ENCODE measurements around the gene GTPBP10. TPM values are rescaled to one million over a fixed set of nuclear protein-coding genes. Genes with fewer than 3 reads are reported as not detected.
A peak's percentile ranks its signal among the peaks of the same experiment; 100 is the strongest.

Gene GTPBP10
- total and polyA plus RNA-seq, 5 donors from 2014 or later: 27.2 to 49.1 (median 37.3) TPM

DNA sequence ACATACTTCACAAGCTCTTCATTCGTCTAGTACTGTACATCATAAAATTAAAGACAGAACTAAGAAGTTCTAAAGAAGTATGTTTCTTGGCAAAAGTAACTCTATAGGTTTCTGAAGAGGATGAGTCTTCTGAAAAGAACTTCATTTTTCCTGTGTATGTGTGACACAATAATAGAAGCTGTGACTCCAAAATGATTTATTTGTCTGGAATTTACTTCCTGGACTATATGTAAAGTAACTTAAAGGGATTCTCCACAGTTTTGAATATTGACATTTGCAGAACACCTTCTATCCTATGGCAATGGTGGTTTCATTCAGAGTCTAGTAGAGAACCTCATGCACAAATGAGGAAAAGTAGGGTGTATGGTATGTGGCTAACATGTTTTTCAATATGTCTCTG is 36.9 kb downstream of the GTPBP10 start:
- H3K4me3 Mint-ChIP-seq: no peak overlapping the region
- peaks cover 0 to 9% (median 3%) of the 10 kb centered on the region in 4 donors for H3K4me1 Mint-ChIP-seq
- no peak for ATAC-seq (ENCODE audit: low read depth in 2 of 2)
- no peaks in the 10 kb centered on the region for H3K27me3 Mint-ChIP-seq
- peaks cover 60% of the 10 kb centered on the region for H3K36me3 Mint-ChIP-seq
- no peaks in the 10 kb centered on the region for H3K9me3 Mint-ChIP-seq
- H3K27ac Mint-ChIP-seq: no peak overlapping the region
- DNase-seq: no peak
- Histone ChIP-seq H3K4me1 (ENCODE audit: control insufficient read depth, insufficient read depth, low read length, poor library complexity, severe bottlenecking) (no peaks in the 10 kb centered on the region), H3K27me3 (ENCODE audit: control insufficient read depth, insufficient read depth, low read length) (no peaks in the 10 kb centered on the region), H3K27ac (ENCODE audit: insufficient read depth, low read length, poor library complexity, severe bottlenecking) (no peak overlapping the region), H3K9me3 (ENCODE audit: control insufficient read depth in 2 of 2, low read length in 2 of 2) (no peaks in the 10 kb centered on the region), H3K36me3 (ENCODE audit: control insufficient read depth, insufficient read depth, low read length) (peaks cover 83% of the 10 kb centered on the region), H3K4me3 (ENCODE audit: low read depth, low read length) (no peak overlapping the region)

DNA sequence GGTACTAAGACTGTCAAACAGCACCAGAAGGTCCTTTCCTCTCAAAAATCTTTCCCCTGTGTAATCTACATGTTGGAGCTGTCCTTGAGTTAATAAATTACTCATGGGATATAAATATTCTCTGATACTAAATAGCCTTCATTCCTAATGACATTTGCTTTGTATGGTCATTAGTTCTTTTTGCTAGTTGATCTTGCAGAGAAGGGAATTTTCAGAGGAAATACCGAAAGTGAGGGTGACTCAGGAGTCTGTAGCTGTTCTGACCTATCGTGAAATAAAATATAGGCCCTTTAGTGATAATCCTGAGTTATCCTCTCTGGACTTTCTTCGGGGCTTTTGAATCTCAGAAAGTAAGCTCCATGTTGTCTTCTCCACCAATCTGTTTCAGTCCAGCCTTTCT is 37.3 kb downstream of the GTPBP10 start:
- DNase-seq (no peak), ATAC-seq (ENCODE audit: low read depth in 2 of 2) (no peak)
- Histone ChIP-seq H3K4me3 (ENCODE audit: low read depth, low read length) (no peak overlapping the region), H3K27ac (ENCODE audit: insufficient read depth, low read length, poor library complexity, severe bottlenecking) (no peak overlapping the region), H3K4me1 (ENCODE audit: control insufficient read depth, insufficient read depth, low read length, poor library complexity, severe bottlenecking) (no peaks in the 10 kb centered on the region), H3K27me3 (ENCODE audit: control insufficient read depth, insufficient read depth, low read length) (no peaks in the 10 kb centered on the region), H3K36me3 (ENCODE audit: control insufficient read depth, insufficient read depth, low read length) (peaks cover 79% of the 10 kb centered on the region), H3K9me3 (ENCODE audit: control insufficient read depth in 2 of 2, low read length in 2 of 2) (no peaks in the 10 kb centered on the region)
- H3K36me3 Mint-ChIP-seq: peaks cover 56% of the 10 kb centered on the region
- H3K4me1 Mint-ChIP-seq: peaks cover 0 to 9% (median 3%) of the 10 kb centered on the region in 4 donors
- no peak overlapping the region for H3K4me3 Mint-ChIP-seq
- H3K27me3 Mint-ChIP-seq: no peaks in the 10 kb centered on the region
- H3K9me3 Mint-ChIP-seq: no peaks in the 10 kb centered on the region
- H3K27ac Mint-ChIP-seq: no peak overlapping the region

DNA sequence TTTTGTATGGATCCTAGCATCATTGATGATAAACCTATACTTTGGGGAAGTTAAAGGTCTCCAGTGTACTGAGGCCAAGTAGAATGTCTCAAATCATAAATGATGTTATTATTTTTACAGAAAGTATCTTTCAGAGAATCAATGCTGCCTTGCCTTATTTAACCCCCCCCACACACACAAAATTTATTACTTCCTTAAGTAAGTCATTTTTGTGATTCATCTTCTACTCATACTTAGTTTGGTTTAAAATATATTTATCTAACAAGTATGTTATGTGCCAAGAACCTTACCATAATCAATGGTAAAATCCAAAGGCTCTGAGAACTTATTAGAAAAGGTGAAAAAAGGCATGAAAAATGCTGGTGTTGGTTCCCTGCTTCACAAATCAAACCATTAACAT is 37.9 kb downstream of the GTPBP10 start:
- no peak overlapping the region for H3K27ac Mint-ChIP-seq
- Histone ChIP-seq H3K36me3 (ENCODE audit: control insufficient read depth, insufficient read depth, low read length) (peaks cover 73% of the 10 kb centered on the region), H3K4me3 (ENCODE audit: low read depth, low read length) (no peak overlapping the region), H3K9me3 (ENCODE audit: control insufficient read depth in 2 of 2, low read length in 2 of 2) (no peaks in the 10 kb centered on the region), H3K27me3 (ENCODE audit: control insufficient read depth, insufficient read depth, low read length) (no peaks in the 10 kb centered on the region), H3K4me1 (ENCODE audit: control insufficient read depth, insufficient read depth, low read length, poor library complexity, severe bottlenecking) (no peaks in the 10 kb centered on the region), H3K27ac (ENCODE audit: insufficient read depth, low read length, poor library complexity, severe bottlenecking) (no peak overlapping the region)
- no peaks in the 10 kb centered on the region for H3K9me3 Mint-ChIP-seq
- ATAC-seq (ENCODE audit: low read depth in 2 of 2): no peak
- peaks cover 51% of the 10 kb centered on the region for H3K36me3 Mint-ChIP-seq
- peaks cover 0 to 3% (median 3%) of the 10 kb centered on the region in 4 donors for H3K4me1 Mint-ChIP-seq
- DNase-seq: no peak
- H3K27me3 Mint-ChIP-seq: no peaks in the 10 kb centered on the region
- no peak overlapping the region for H3K4me3 Mint-ChIP-seq

DNA sequence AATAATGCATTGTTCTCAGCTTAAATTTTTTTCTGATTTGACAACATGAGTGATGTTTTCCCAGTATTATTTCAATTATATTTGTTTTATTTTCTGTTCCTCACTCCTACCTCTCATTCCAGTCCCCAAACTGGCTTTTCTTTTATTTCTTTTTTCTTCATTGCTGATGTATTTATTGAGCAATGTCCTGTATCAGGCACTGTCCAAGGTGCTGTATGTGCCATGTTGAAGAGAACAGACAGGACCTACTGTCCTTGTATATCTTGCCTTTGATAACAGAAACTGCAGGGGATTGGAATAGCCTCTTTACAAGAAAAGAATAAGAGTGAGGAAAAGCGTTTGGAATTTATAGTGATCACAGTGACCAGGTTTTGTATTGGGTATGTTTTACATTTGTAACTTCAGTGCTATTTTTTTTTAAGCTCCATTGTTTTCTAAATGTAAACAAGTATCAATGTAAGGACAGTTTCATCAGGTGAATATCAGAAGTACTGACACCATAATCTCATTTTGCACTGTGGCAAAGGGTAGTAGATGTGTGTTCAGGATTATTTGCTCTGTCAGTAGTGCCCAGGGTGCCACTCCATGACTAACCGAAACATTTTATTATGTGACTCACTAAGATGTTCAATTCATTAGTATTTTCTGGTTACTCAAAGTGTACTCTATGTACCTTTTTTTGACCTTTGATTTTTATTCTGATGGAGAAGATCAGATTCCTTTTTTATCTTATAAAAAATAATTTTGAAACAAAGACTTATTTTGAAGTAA is 41.1 kb downstream of the GTPBP10 start:
- Mint-ChIP-seq H3K27me3 (no peaks in the 10 kb centered on the region), H3K27ac (no peak overlapping the region), H3K4me1 (no peaks in the 10 kb centered on the region), H3K36me3 (peaks cover 31% of the 10 kb centered on the region), H3K9me3 (peaks cover 0 to 3% (median 0%) of the 10 kb centered on the region in 7 donors), H3K4me3 (no peak overlapping the region)
- Histone ChIP-seq H3K9me3 (ENCODE audit: control insufficient read depth in 2 of 2, low read length in 2 of 2) (no peaks in the 10 kb centered on the region), H3K4me3 (ENCODE audit: low read depth, low read length) (no peak overlapping the region), H3K4me1 (ENCODE audit: control insufficient read depth, insufficient read depth, low read length, poor library complexity, severe bottlenecking) (no peaks in the 10 kb centered on the region), H3K36me3 (ENCODE audit: control insufficient read depth, insufficient read depth, low read length) (peaks cover 45% of the 10 kb centered on the region), H3K27me3 (ENCODE audit: control insufficient read depth, insufficient read depth, low read length) (no peaks in the 10 kb centered on the region), H3K27ac (ENCODE audit: insufficient read depth, low read length, poor library complexity, severe bottlenecking) (no peak overlapping the region)
- ATAC-seq (ENCODE audit: low read depth in 2 of 2) (no peak), DNase-seq (no peak)

DNA sequence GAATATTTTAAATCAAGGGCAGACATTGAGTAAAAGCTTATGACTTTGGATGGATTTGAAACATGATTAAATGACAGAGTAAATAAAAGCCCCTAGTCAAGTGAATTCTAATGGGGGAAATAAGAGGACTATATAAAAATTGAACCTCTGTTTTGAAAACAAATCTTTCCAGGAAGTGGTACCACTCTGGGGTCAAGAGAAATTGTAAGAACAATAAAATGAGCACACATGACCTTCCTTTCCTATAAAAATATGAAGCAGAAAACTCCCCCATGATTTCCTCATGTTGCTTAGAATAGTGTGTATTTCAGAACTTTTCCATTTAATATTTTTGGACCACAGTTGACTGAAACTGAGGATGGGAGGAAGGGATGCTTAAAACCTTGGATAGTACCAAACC is 44.4 kb downstream of the GTPBP10 start:
- Mint-ChIP-seq H3K36me3 (peaks cover 12% of the 10 kb centered on the region), H3K4me1 (no peaks in the 10 kb centered on the region), H3K4me3 (no peak overlapping the region), H3K27me3 (no peaks in the 10 kb centered on the region), H3K27ac (no peak overlapping the region), H3K9me3 (peaks cover 0 to 16% (median 2%) of the 10 kb centered on the region in 7 donors)
- Histone ChIP-seq H3K27me3 (ENCODE audit: control insufficient read depth, insufficient read depth, low read length) (no peaks in the 10 kb centered on the region), H3K36me3 (ENCODE audit: control insufficient read depth, insufficient read depth, low read length) (peaks cover 16% of the 10 kb centered on the region), H3K27ac (ENCODE audit: insufficient read depth, low read length, poor library complexity, severe bottlenecking) (no peak overlapping the region), H3K9me3 (ENCODE audit: control insufficient read depth in 2 of 2, low read length in 2 of 2) (peaks cover 0 to 2% of the 10 kb centered on the region in 2 experiments), H3K4me3 (ENCODE audit: low read depth, low read length) (no peak overlapping the region), H3K4me1 (ENCODE audit: control insufficient read depth, insufficient read depth, low read length, poor library complexity, severe bottlenecking) (no peaks in the 10 kb centered on the region)
- ATAC-seq (ENCODE audit: low read depth in 2 of 2) (no peak), DNase-seq (no peak)

DNA sequence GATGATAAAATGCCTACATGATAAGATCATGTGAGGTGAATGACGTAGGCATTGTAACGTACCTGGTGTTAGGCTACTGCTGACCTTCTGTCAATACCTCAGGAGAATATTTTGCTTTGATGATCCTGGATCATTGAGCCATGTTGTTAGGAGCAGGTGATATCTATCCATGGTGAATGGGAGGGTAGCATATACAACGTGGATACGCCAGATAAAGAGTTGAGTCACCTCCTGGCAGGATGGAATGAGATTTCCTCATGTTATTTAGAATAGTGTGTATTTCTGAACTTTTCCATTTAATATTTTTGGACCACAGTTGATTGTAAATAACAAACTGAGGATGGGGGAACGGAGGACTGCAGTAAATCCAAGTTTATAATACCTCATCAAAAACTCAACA is 45.0 kb downstream of the GTPBP10 start:
- H3K36me3 ChIP-seq (ENCODE audit: control insufficient read depth, insufficient read depth, low read length): peaks cover 11% of the 10 kb centered on the region
- peaks cover 0 to 19% (median 3%) of the 10 kb centered on the region in 7 donors for H3K9me3 Mint-ChIP-seq
- H3K4me3 ChIP-seq (ENCODE audit: low read depth, low read length): no peak overlapping the region
- ATAC-seq (ENCODE audit: low read depth in 2 of 2) (no peak), DNase-seq (no peak)
- peaks cover 7% of the 10 kb centered on the region for H3K36me3 Mint-ChIP-seq
- no peaks in the 10 kb centered on the region for H3K4me1 ChIP-seq (ENCODE audit: control insufficient read depth, insufficient read depth, low read length, poor library complexity, severe bottlenecking)
- H3K27me3 Mint-ChIP-seq: no peaks in the 10 kb centered on the region
- H3K4me3 Mint-ChIP-seq: no peak overlapping the region
- H3K27me3 ChIP-seq (ENCODE audit: control insufficient read depth, insufficient read depth, low read length): no peaks in the 10 kb centered on the region
- peaks cover 0 to 2% of the 10 kb centered on the region in 2 experiments for H3K9me3 ChIP-seq (ENCODE audit: control insufficient read depth in 2 of 2, low read length in 2 of 2)
- H3K27ac ChIP-seq (ENCODE audit: insufficient read depth, low read length, poor library complexity, severe bottlenecking): no peak overlapping the region
- H3K4me1 Mint-ChIP-seq: no peaks in the 10 kb centered on the region
- no peak overlapping the region for H3K27ac Mint-ChIP-seq

DNA sequence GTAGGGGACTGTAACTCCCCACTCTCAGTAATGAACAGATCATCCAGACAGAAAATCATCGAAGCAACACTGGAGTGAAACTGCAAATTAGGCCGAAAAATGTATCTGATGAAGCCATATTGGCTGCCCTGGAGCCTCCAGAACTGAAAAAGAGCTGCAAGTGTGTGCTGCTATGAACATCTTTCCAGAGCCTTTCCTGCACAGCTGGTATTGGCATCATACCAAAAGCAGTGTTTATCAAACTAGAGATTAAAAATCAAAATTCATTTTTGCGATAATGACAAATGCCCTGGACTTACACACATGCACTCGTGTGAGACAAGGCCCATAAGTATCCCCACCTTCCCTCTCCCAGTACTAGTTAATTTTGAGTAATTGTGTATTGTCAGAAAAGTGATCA is 49.9 kb downstream of the GTPBP10 start:
- DNase-seq (no peak), ATAC-seq (ENCODE audit: low read depth in 2 of 2) (no peak)
- no peaks in the 10 kb centered on the region for H3K36me3 ChIP-seq (ENCODE audit: control insufficient read depth, insufficient read depth, low read length)
- no peaks in the 10 kb centered on the region for H3K27me3 ChIP-seq (ENCODE audit: control insufficient read depth, insufficient read depth, low read length)
- H3K4me3 ChIP-seq (ENCODE audit: low read depth, low read length): no peak overlapping the region
- H3K4me1 Mint-ChIP-seq: no peaks in the 10 kb centered on the region
- no peak overlapping the region for H3K27ac ChIP-seq (ENCODE audit: insufficient read depth, low read length, poor library complexity, severe bottlenecking)
- no peaks in the 10 kb centered on the region for H3K27me3 Mint-ChIP-seq
- H3K9me3 Mint-ChIP-seq: peaks cover 0 to 45% (median 9%) of the 10 kb centered on the region in 7 donors
- H3K36me3 Mint-ChIP-seq: no peaks in the 10 kb centered on the region
- no peaks in the 10 kb centered on the region for H3K4me1 ChIP-seq (ENCODE audit: control insufficient read depth, insufficient read depth, low read length, poor library complexity, severe bottlenecking)
- H3K9me3 ChIP-seq (ENCODE audit: control insufficient read depth in 2 of 2, low read length in 2 of 2): peaks cover 8 to 9% of the 10 kb centered on the region in 2 experiments
- H3K4me3 Mint-ChIP-seq: no peak overlapping the region
- no peak overlapping the region for H3K27ac Mint-ChIP-seq

DNA sequence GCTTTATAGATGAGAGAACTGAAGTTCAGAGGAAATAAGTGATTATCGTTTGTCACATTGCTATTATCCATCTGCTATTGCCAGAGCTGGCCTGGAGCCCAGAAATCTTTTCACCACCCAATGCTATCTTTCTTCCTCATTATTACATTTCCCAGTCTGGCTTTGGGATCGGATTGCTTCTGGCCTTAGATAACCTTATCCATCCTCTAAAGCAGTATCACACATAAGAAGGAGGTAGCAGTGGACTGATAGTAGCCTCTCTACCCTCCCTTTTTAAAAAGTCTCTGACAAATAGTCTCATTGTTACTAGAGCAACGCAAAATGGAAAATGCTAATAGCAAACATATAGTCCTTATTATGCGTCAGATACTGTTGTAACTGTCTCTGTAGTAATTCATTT is 55.5 kb downstream of the GTPBP10 start:
- no peak overlapping the region for H3K27ac ChIP-seq (ENCODE audit: insufficient read depth, low read length, poor library complexity, severe bottlenecking)
- H3K4me3 Mint-ChIP-seq: peak overlapping the region in 2 of 4 donors; percentile 46 to 97

More for the DNA sequence above, 55.5 kb downstream of the GTPBP10 start:
- no peak for ATAC-seq (ENCODE audit: low read depth in 2 of 2)
- peaks cover 0 to 22% (median 14%) of the 10 kb centered on the region in 4 donors for H3K4me1 Mint-ChIP-seq
- Histone ChIP-seq H3K36me3 (ENCODE audit: control insufficient read depth, insufficient read depth, low read length) (no peaks in the 10 kb centered on the region), H3K27me3 (ENCODE audit: control insufficient read depth, insufficient read depth, low read length) (no peaks in the 10 kb centered on the region), H3K4me1 (ENCODE audit: control insufficient read depth, insufficient read depth, low read length, poor library complexity, severe bottlenecking) (peaks cover 21% of the 10 kb centered on the region), H3K9me3 (ENCODE audit: control insufficient read depth in 2 of 2, low read length in 2 of 2) (peaks cover 7 to 8% of the 10 kb centered on the region in 2 experiments), H3K4me3 (ENCODE audit: low read depth, low read length) (no peak overlapping the region)
- H3K27me3 Mint-ChIP-seq: peaks cover 10% of the 10 kb centered on the region
- no peak for DNase-seq
- H3K36me3 Mint-ChIP-seq: no peaks in the 10 kb centered on the region
- peak overlapping the region in 1 of 3 donors; percentile 2 for H3K27ac Mint-ChIP-seq
- H3K9me3 Mint-ChIP-seq: peaks cover 0 to 24% (median 7%) of the 10 kb centered on the region in 7 donors

Data from CD4-positive, CD25-positive, alpha-beta regulatory T cell (primary cell).